Measurements from ENCODE around the gene TMUB1. TPM values are rescaled to one million over a fixed set of nuclear protein-coding genes. Genes with fewer than 3 reads are reported as not detected.

Gene TMUB1
- total RNA-seq, 3 donors from 2014 or later (not counting 1 experiment from before 2014, with no cell fraction given), result 44.1 to 49.8 (median 47.3) TPM

GRCh38 chr7:151123158-151123821 lies 40.0 kb upstream of the TMUB1 start:
- H3K27ac Mint-ChIP-seq, result no peak overlapping the region
- no peaks in the 10 kb centered on the region for H3K36me3 Mint-ChIP-seq
- TF ChIP-seq CTCF (IDR thresholded peaks at IDR 0.05), result no peak
- Histone ChIP-seq H3K4me1 (ENCODE audit: control insufficient read depth, insufficient read depth, low read length) (no peaks in the 10 kb centered on the region), H3K27ac (ENCODE audit: low read length) (no peak overlapping the region), H3K27me3 (ENCODE audit: control insufficient read depth, insufficient read depth, low read length) (no peaks in the 10 kb centered on the region), H3K9me3 (ENCODE audit: control insufficient read depth, insufficient read depth, low read length) (no peaks in the 10 kb centered on the region), H3K4me3 (ENCODE audit: low read length) (no peak overlapping the region), H3K36me3 (ENCODE audit: control insufficient read depth, insufficient read depth, low read length) (peaks cover 12% of the 10 kb centered on the region)
- peaks cover 0 to 6% of the 10 kb centered on the region in 2 donors for H3K4me1 Mint-ChIP-seq
- WGBS (ENCODE audit: insufficient coverage), result 91% methylated on average over 50 of the region's 50 CpGs
- DNase-seq, result no peak
- intact Hi-C loops (cut with micrococcal nuclease), result no loop called here
- no peaks in the 10 kb centered on the region for H3K27me3 Mint-ChIP-seq (ENCODE audit: low read depth in 2 of 2)
- H3K9me3 Mint-ChIP-seq, result no peaks in the 10 kb centered on the region
- no peak overlapping the region for H3K4me3 Mint-ChIP-seq
- no peak for ATAC-seq

- Histone ChIP-seq H3K36me3 (ENCODE audit: control insufficient read depth, insufficient read depth, low read length) (peaks cover 12% of the 10 kb centered on the region), H3K9me3 (ENCODE audit: control insufficient read depth, insufficient read depth, low read length) (no peaks in the 10 kb centered on the region), H3K4me1 (ENCODE audit: control insufficient read depth, insufficient read depth, low read length) (no peaks in the 10 kb centered on the region), H3K27me3 (ENCODE audit: control insufficient read depth, insufficient read depth, low read length) (no peaks in the 10 kb centered on the region), H3K27ac (ENCODE audit: low read length) (no peak overlapping the region), H3K4me3 (ENCODE audit: low read length) (no peak overlapping the region)
- 97% methylated on average over 29 of the region's 29 CpGs for WGBS (ENCODE audit: insufficient coverage)
- H3K4me1 Mint-ChIP-seq, result peaks cover 0 to 6% of the 10 kb centered on the region in 2 donors
- TF ChIP-seq CTCF (IDR thresholded peaks at IDR 0.05), result no peak
- no peak for ATAC-seq
- no peak overlapping the region for H3K4me3 Mint-ChIP-seq
- H3K9me3 Mint-ChIP-seq, result no peaks in the 10 kb centered on the region
- DNase-seq, result no peak
- no peak overlapping the region for H3K27ac Mint-ChIP-seq
- H3K36me3 Mint-ChIP-seq, result no peaks in the 10 kb centered on the region
- H3K27me3 Mint-ChIP-seq (ENCODE audit: low read depth in 2 of 2), result no peaks in the 10 kb centered on the region
- intact Hi-C loops (cut with micrococcal nuclease), result no loop called here
These were observed 39.5 kb upstream of the TMUB1 start for GRCh38 chr7:151122796-151123157.

- no peaks in the 10 kb centered on the region for H3K9me3 ChIP-seq (ENCODE audit: control insufficient read depth, insufficient read depth, low read length)
- H3K27me3 ChIP-seq (ENCODE audit: control insufficient read depth, insufficient read depth, low read length), result no peaks in the 10 kb centered on the region
- H3K4me3 ChIP-seq (ENCODE audit: low read length), result no peak overlapping the region
- no peak for ATAC-seq
- DNase-seq, result no peak
- 96% methylated on average over 24 of the region's 24 CpGs for WGBS (ENCODE audit: insufficient coverage)
- no peak overlapping the region for H3K4me3 Mint-ChIP-seq
- H3K27ac ChIP-seq (ENCODE audit: low read length), result no peak overlapping the region
- TF ChIP-seq CTCF (IDR thresholded peaks at IDR 0.05), result no peak
- H3K27me3 Mint-ChIP-seq (ENCODE audit: low read depth in 2 of 2), result no peaks in the 10 kb centered on the region
- peaks cover 0 to 6% of the 10 kb centered on the region in 2 donors for H3K4me1 Mint-ChIP-seq
- no peak overlapping the region for H3K27ac Mint-ChIP-seq
- H3K36me3 Mint-ChIP-seq, result no peaks in the 10 kb centered on the region
- no peaks in the 10 kb centered on the region for H3K9me3 Mint-ChIP-seq
- peaks cover 12% of the 10 kb centered on the region for H3K36me3 ChIP-seq (ENCODE audit: control insufficient read depth, insufficient read depth, low read length)
- intact Hi-C loops (cut with micrococcal nuclease), result no loop called here
- no peaks in the 10 kb centered on the region for H3K4me1 ChIP-seq (ENCODE audit: control insufficient read depth, insufficient read depth, low read length)
These were observed 39.0 kb upstream of the TMUB1 start for GRCh38 chr7:151122276-151122675.

Measured in natural killer cell (primary cell).